Activated B cell treated with CpG ODN at 0.5 μM for 24 hours (primary cell): ENCODE measurements around the gene ZCCHC7. TPM values are rescaled to one million over a fixed set of nuclear protein-coding genes. Genes with fewer than 3 reads are reported as not detected.

Experiments used
- ATAC-seq: fragments of 200-7000 bp; cut with Tn5 transposase; one replicate; pipeline ENCODE4 v1.10.0; 2021; ENCODE audit warnings: low read depth, mild to moderate bottlenecking, moderate library complexity
- CTCF ChIA-PET: fragments of 350-600 bp; sonication (Branson Sonifier 250); formaldehyde crosslinking; loops from one replicate; lab custom pipeline; 2021; ENCODE audit warnings: antibody characterized with exemption; lab: Charles Lee
- POLR2A ChIA-PET: fragments of 350-600 bp; sonication (Branson Sonifier 250); formaldehyde crosslinking; loops from one replicate; lab custom pipeline; 2021; ENCODE audit warnings: antibody characterized with exemption; lab: Charles Lee
- DNase-seq: peaks from one replicate; pipeline ENCODE4 v3.0.0; 2022
- H3K27ac Mint-ChIP-seq: one replicate; pipeline ENCODE4 v1.8.0; 2020; ENCODE audit warnings: mixed read lengths
- H3K27me3 Mint-ChIP-seq: one replicate; pipeline ENCODE4 v1.8.0; 2021; ENCODE audit warnings: mixed read lengths
- H3K36me3 Mint-ChIP-seq: one replicate; pipeline ENCODE4 v1.8.0; 2021; ENCODE audit warnings: low read depth, mixed read lengths
- H3K4me1 Mint-ChIP-seq: one replicate; pipeline ENCODE4 v1.8.0; 2021; ENCODE audit warnings: mixed read lengths
- H3K4me3 Mint-ChIP-seq: one replicate; pipeline ENCODE4 v1.8.0; 2020; ENCODE audit warnings: mild to moderate bottlenecking, mixed read lengths
- H3K9me3 Mint-ChIP-seq: one replicate; pipeline ENCODE4 v1.8.0; 2020; ENCODE audit warnings: mixed read lengths
- CTCF ChIP-seq: fragments of 200-600 bp; IDR thresholded peaks from one replicate; pipeline ENCODE4 v1.8.0; 2022; ENCODE audit warnings: antibody characterized with exemption, mild to moderate bottlenecking
- intact Hi-C: fragments of 100-400 bp; cut with micrococcal nuclease; formaldehyde crosslinking; loops from one replicate; pipeline ENCODE4 v1.15.1; 2024
- total RNA-seq: library from RNA; stranded (reverse); gene quantifications from 2 replicates; pipeline ENCODE4 v1.2.3, GENCODE V29; 2022

ZCCHC7 gene
- total RNA-seq, 1 donor from 2014 or later, result 70.3 TPM

DNA sequence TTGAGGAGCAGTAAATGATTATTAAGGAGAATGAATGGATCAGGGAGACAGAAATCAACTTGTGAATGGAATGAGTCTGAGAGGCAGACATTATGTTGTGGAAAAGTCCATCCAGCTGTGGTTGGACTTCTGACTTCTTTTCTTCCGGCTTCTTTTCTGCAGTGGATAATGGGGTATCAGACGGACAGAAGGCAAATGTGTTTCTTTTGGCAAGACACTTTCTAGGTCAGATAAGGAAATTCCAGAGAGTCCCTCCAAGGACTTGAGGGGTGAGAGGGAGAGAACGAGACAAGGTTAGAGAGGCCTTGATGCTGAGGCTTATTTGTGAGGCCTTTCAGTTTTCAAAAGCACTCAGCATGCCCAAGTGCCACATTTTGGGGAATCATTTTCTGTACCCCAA is 285.0 kb downstream of the ZCCHC7 start:
- H3K9me3 Mint-ChIP-seq, result no peaks in the 10 kb centered on the region
- peak overlapping the region; percentile 98 for H3K27ac Mint-ChIP-seq
- H3K27me3 Mint-ChIP-seq, result no peaks in the 10 kb centered on the region
- no peak for DNase-seq
- intact Hi-C loops, result loop anchor here (5.0 to 10.0 kb wide), 3 partner anchors 208 to 641 kb away; partner anchors contain the start of gene ZCCHC7
- H3K36me3 Mint-ChIP-seq, result peaks cover 8% of the 10 kb centered on the region
- no peak for ATAC-seq
- POLR2A ChIA-PET, result interaction anchor here (0.6 to 18.7 kb wide), 6 partner anchors 17 to 411 kb away, joined by 3 to 975 read pairs (median 90); partner anchors contain the start of genes GRHPR and PAX5
- peak overlapping the region; percentile 17 for H3K4me3 Mint-ChIP-seq
- peaks cover 92% of the 10 kb centered on the region for H3K4me1 Mint-ChIP-seq
- CTCF ChIA-PET, result interaction anchor here (8.7 kb wide), 1 partner anchor 32 kb away, joined by 103 read pairs; no protein-coding TSS in a partner anchor
- no peak for TF ChIP-seq CTCF

GRCh38 chr9:37405764-37406380 is 285.5 kb downstream of the ZCCHC7 start:
- Mint-ChIP-seq H3K4me1 (peaks cover 93% of the 10 kb centered on the region), H3K27ac (peak overlapping the region; percentile 98), H3K4me3 (peak overlapping the region; percentile 64), H3K9me3 (no peaks in the 10 kb centered on the region), H3K36me3 (peaks cover 8% of the 10 kb centered on the region), H3K27me3 (no peaks in the 10 kb centered on the region)
- no peak for ATAC-seq
- ChIA-PET CTCF (interaction anchor here (1.2 to 8.7 kb wide), 3 partner anchors 10 to 33 kb away, joined by 3 to 103 read pairs (median 21); no protein-coding TSS in a partner anchor), POLR2A (interaction anchor here (0.6 to 18.7 kb wide), 9 partner anchors 17 to 412 kb away, joined by 3 to 975 read pairs (median 6); partner anchors contain the start of genes GRHPR, PAX5 and POLR1E)
- intact Hi-C loops, result loop anchor here (5.0 to 10.0 kb wide), 3 partner anchors 209 to 641 kb away; partner anchors contain the start of gene ZCCHC7
- no peak for TF ChIP-seq CTCF
- no peak for DNase-seq

GRCh38 chr9:37406603-37407401 is 286.4 kb downstream of the ZCCHC7 start:
- no peak for DNase-seq
- peaks cover 94% of the 10 kb centered on the region for H3K4me1 Mint-ChIP-seq
- TF ChIP-seq CTCF, result no peak
- intact Hi-C loops, result loop anchor here (5.0 to 10.0 kb wide), 3 partner anchors 210 to 642 kb away; partner anchors contain the start of gene ZCCHC7
- POLR2A ChIA-PET, result interaction anchor here (0.6 to 18.7 kb wide), 15 partner anchors 6 to 413 kb away, joined by 3 to 975 read pairs (median 4); partner anchors contain the start of genes GRHPR, PAX5, POLR1E and TOMM5
- H3K27ac Mint-ChIP-seq, result peak overlapping the region; percentile 98
- H3K4me3 Mint-ChIP-seq, result peak overlapping the region; percentile 64
- CTCF ChIA-PET, result interaction anchor here (0.9 to 8.7 kb wide), 8 partner anchors 9 to 110 kb away, joined by 3 to 103 read pairs (median 6); no protein-coding TSS in a partner anchor
- H3K9me3 Mint-ChIP-seq, result no peaks in the 10 kb centered on the region
- ATAC-seq, result no peak
- H3K27me3 Mint-ChIP-seq, result no peaks in the 10 kb centered on the region
- H3K36me3 Mint-ChIP-seq, result peaks cover 8% of the 10 kb centered on the region

DNA sequence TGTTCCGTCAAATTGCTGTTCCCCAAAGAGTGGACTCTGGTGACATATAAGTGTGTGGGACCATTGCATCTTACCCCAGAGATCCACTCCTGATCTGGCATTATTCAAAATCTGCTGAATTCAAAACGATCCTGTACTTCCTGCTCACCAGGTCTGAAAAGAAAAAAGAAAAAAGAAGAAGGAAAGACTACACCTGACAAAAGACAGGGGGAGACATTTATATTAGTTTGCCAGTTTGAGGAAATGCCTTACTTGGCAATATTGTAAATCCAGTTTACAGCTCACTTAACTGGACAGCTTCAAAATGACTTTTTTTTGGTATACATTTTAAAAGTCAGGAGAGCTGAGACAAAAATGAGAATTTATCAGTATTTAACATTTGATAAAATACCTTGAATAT is 287.1 kb downstream of the ZCCHC7 start:
- Mint-ChIP-seq H3K4me1 (peaks cover 97% of the 10 kb centered on the region), H3K27ac (peak overlapping the region; percentile 98), H3K9me3 (no peaks in the 10 kb centered on the region), H3K4me3 (peak overlapping the region; percentile 64), H3K36me3 (peaks cover 9% of the 10 kb centered on the region), H3K27me3 (no peaks in the 10 kb centered on the region)
- POLR2A ChIA-PET, result interaction anchor here (0.8 to 18.7 kb wide), 15 partner anchors 7 to 413 kb away, joined by 3 to 975 read pairs (median 8); partner anchors contain the start of genes GRHPR, PAX5, TOMM5 and ZBTB5
- TF ChIP-seq CTCF, result no peak
- DNase-seq, result no peak
- intact Hi-C loops, result loop anchor here (5.0 to 10.0 kb wide), 3 partner anchors 210 to 643 kb away; partner anchors contain the start of gene ZCCHC7
- CTCF ChIA-PET, result interaction anchor here (0.9 to 8.7 kb wide), 11 partner anchors 8 to 110 kb away, joined by 3 to 103 read pairs (median 4); partner anchors contain the start of gene GRHPR
- ATAC-seq, result no peak

Other genes starting within 250 kb of the ZCCHC7 start
- 580 and 619 TPM in 2 replicates for gene PAX5, start 86.3 kb upstream of the ZCCHC7 start, total RNA-seq